K562 (cell line): Measurements from ENCODE around the gene ACTL10. TPM values are rescaled to one million over a fixed set of nuclear protein-coding genes. Genes with fewer than 3 reads are reported as not detected.
A peak's percentile ranks its signal among the peaks of the same experiment; 100 is the strongest.

Experiments used
- ADNP ChIP-seq: fragments of 200-800 bp; sonication (Bioruptor generic); IDR thresholded peaks from 2 replicates; pipeline ENCODE4 v1.6.1; 2016; ENCODE audit warnings: missing genetic modification characterization, missing compliant biosample characterization
- ARID2 ChIP-seq: fragments of 450-650 bp; IDR thresholded peaks from 2 replicates; pipeline ENCODE4 v1.6.1; 2017; ENCODE audit warnings: antibody characterized with exemption, mild to moderate bottlenecking
- CAMTA2 ChIP-seq: fragments of 250-450 bp; sonication (Bioruptor Pico); conservative IDR thresholded peaks from 2 replicates; pipeline ENCODE4 v1.5.1; 2022
- CCNT2 ChIP-seq: IDR thresholded peaks from 2 replicates; pipeline ENCODE4 v1.6.1; 2011; ENCODE audit warnings: borderline replicate concordance, low read depth, mild to moderate bottlenecking, moderate library complexity, mixed read lengths, low read length; ENCODE audit not compliant: insufficient read length; ENCODE audit errors: extremely low read depth
- CREB5 ChIP-seq: fragments of 250-450 bp; sonication (Bioruptor Pico); IDR thresholded peaks from 2 replicates; pipeline ENCODE4 v1.5.0; 2020; ENCODE audit warnings: mild to moderate bottlenecking
- CTBP1 ChIP-seq: fragments of 450-650 bp; IDR thresholded peaks from 2 replicates; pipeline ENCODE4 v1.6.1; 2016; ENCODE audit warnings: borderline replicate concordance
- E4F1 ChIP-seq: fragments of 250-450 bp; sonication (Bioruptor Pico); IDR thresholded peaks from 2 replicates; pipeline ENCODE4 v1.5.0; 2021; ENCODE audit warnings: mild to moderate bottlenecking, borderline replicate concordance
- ETS2 ChIP-seq: IDR thresholded peaks from 2 replicates; pipeline ENCODE4 v1.6.1; 2016; ENCODE audit warnings: borderline replicate concordance, missing genetic modification characterization, mild to moderate bottlenecking, moderate library complexity, missing compliant biosample characterization; ENCODE audit not compliant: poor library complexity, severe bottlenecking
- HCFC1 ChIP-seq: IDR thresholded peaks from 2 replicates; pipeline ENCODE4 v1.6.1; 2012; ENCODE audit warnings: low read depth, low read length, improper control_type of control experiment
- HNRNPK ChIP-seq: fragments of 200-400 bp; formaldehyde crosslinking; IDR thresholded peaks from one replicate; pipeline ENCODE4 v1.6.1; 2018; ENCODE audit warnings: mild to moderate bottlenecking, low read depth, low read length; ENCODE audit not compliant: poor library complexity, severe bottlenecking
- IRF2 ChIP-seq: sonication (generic); formaldehyde crosslinking; IDR thresholded peaks from 2 replicates; pipeline ENCODE4 v1.8.1; 2022; ENCODE audit warnings: mild to moderate bottlenecking, missing genetic modification reagents
- MITF ChIP-seq: IDR thresholded peaks from 2 replicates; pipeline ENCODE4 v1.6.1; 2014; ENCODE audit warnings: antibody characterized with exemption
- NBN ChIP-seq: fragments of 450-650 bp; IDR thresholded peaks from 2 replicates; pipeline ENCODE4 v1.6.1; 2016; ENCODE audit warnings: low read depth, mild to moderate bottlenecking
- NR1H2 ChIP-seq: sonication (generic); formaldehyde crosslinking; IDR thresholded peaks from 2 replicates; pipeline ENCODE4 v1.4.0; 2020; ENCODE audit warnings: mild to moderate bottlenecking, missing genetic modification reagents
- NR2C2 ChIP-seq, 2 experiments: fragments of 200-800 bp in 1 of 2; sonication (Bioruptor generic) in 1 of 2; sonication (generic) in 1 of 2; formaldehyde crosslinking in 1 of 2; IDR thresholded peaks; 2 replicates each; pipeline versions ENCODE4 v1.6.1 to v1.8.0; 2016 to 2022; ENCODE audit warnings: mild to moderate bottlenecking in 1 of 2, missing compliant biosample characterization in 1 of 2, missing genetic modification characterization in 1 of 2, missing genetic modification reagents in 1 of 2
- SMC3 ChIP-seq: conservative IDR thresholded peaks from 2 replicates; pipeline ENCODE4 v1.6.1; 2011; ENCODE audit warnings: low read depth, low read length, improper control_type of control experiment; ENCODE audit not compliant: insufficient read depth
- TOE1 ChIP-seq, 2 experiments: fragments of 450-650 bp in 1 of 2; sonication (generic) in 1 of 2; formaldehyde crosslinking in 1 of 2; IDR thresholded peaks; 2 replicates each; pipeline versions ENCODE4 v1.7.1 to v1.8.0; 2016 to 2022; ENCODE audit warnings: borderline replicate concordance in 2 of 2, mild to moderate bottlenecking in 2 of 2, antibody characterized with exemption in 1 of 2, inconsistent platforms in 1 of 2, low read depth in 1 of 2, missing genetic modification reagents in 1 of 2, moderate library complexity in 1 of 2
- ZC3H8 ChIP-seq: fragments of 450-650 bp; IDR thresholded peaks from 2 replicates; pipeline ENCODE4 v1.6.1; 2017
- ZFP1 ChIP-seq: fragments of 450-650 bp; formaldehyde crosslinking; IDR thresholded peaks from 2 replicates; pipeline ENCODE4 v1.4.0; 2020; ENCODE audit warnings: mild to moderate bottlenecking, mixed read lengths
- ZNF140 ChIP-seq: fragments of 250-450 bp; sonication (Bioruptor Pico); IDR thresholded peaks from 2 replicates; pipeline ENCODE4 v1.8.0; 2021; ENCODE audit warnings: moderate library complexity, mild to moderate bottlenecking, inconsistent platforms
- ZNF165 ChIP-seq: fragments of 250-450 bp; sonication (Bioruptor Pico); IDR thresholded peaks from 2 replicates; pipeline ENCODE4 v1.4.0; 2020; ENCODE audit warnings: borderline replicate concordance
- ZNF57 ChIP-seq: fragments of 450-650 bp; formaldehyde crosslinking; IDR thresholded peaks from 2 replicates; pipeline ENCODE4 v1.4.0; 2020; ENCODE audit warnings: mild to moderate bottlenecking, moderate library complexity
- polyA plus RNA-seq, 8 experiments: library from polyadenylated mRNA; depleted of rRNA in 4 of 8; stranded (reverse) in 5 of 8; unstranded in 3 of 8; fragments of >200 nt; fragmentation: Nextera tagmentation in 2 of 8; fragmentation: Illumina TruSeq in 1 of 8; extraction: Ambion mirVana in 2 of 8; extraction: Trizol in 1 of 8; gene quantifications; 2 replicates each; pipeline versions ENCODE4 v1.2.1 to v1.2.3, GENCODE V29; 2011 to 2014; ENCODE audit warnings: inconsistent platforms in 1 of 8, missing spikeins in 1 of 8
- total RNA-seq, 7 experiments: library from RNA; depleted of rRNA in 6 of 7; stranded (reverse); fragments of >200 nt in 6 of 7; fragmentation: Illumina TruSeq in 2 of 7; extraction: Trizol in 2 of 7; gene quantifications; 2 replicates each; pipeline versions ENCODE4 v1.2.1 to v1.2.3, GENCODE V29; 2011 to 2021; ENCODE audit warnings: low replicate concordance in 1 of 7

The ACTL10 gene
- total and polyA plus RNA-seq, 9 of the 15 experiments (the other 6 are each of a cell fraction or from before 2014, with no cell fraction given) = 0.07 to 0.14 TPM; not detected in 7

GRCh38 chr20:33663161-33664084 is 3.3 kb upstream of the ACTL10 start (continued):
- TF ChIP-seq E4F1 (CRISPR knock-in tag) (no peak), NBN (no peak), ZNF140 (CRISPR knock-in tag) (no peak), NR1H2 (no peak), IRF2 (no peak), CREB5 (CRISPR knock-in tag) (no peak), CTBP1 (peak; percentile 79), ETS2 (tag) (no peak), CAMTA2 (peak; percentile 86; the same call in 1 of the 2 replicates), HCFC1 (peak; percentile 56), ADNP (tag) (no peak), ZNF165 (CRISPR knock-in tag) (no peak; the same call in 1 of the 2 replicates), ARID2 (no peak), MITF (no peak), ZNF57 (CRISPR knock-in tag) (peak; percentile 74; the same call in 1 of the 2 replicates), ZC3H8 (no peak), SMC3 (no peak), NR2C2 (CRISPR knock-in tag; IDR thresholded peaks at IDR 0.05) (no peak), NR2C2 (tag; IDR thresholded peaks at IDR 0.05) (peak; percentile 53; the same call in 1 of the 2 replicates), HNRNPK (no peak), TOE1 (IDR thresholded peaks at IDR 0.05; ENCODE audit: borderline replicate concordance) (no peak), TOE1 (CRISPR knock-in tag; IDR thresholded peaks at IDR 0.05; ENCODE audit: borderline replicate concordance, low read depth) (no peak), ZFP1 (CRISPR knock-in tag) (no peak), CCNT2 (no peak)
